Measurements from ENCODE around the gene GREM2. TPM values are rescaled to one million over a fixed set of nuclear protein-coding genes. Genes with fewer than 3 reads are reported as not detected.

GREM2 gene
- total RNA-seq, 1 experiment from 2014 or later = 0.02 TPM

DNA sequence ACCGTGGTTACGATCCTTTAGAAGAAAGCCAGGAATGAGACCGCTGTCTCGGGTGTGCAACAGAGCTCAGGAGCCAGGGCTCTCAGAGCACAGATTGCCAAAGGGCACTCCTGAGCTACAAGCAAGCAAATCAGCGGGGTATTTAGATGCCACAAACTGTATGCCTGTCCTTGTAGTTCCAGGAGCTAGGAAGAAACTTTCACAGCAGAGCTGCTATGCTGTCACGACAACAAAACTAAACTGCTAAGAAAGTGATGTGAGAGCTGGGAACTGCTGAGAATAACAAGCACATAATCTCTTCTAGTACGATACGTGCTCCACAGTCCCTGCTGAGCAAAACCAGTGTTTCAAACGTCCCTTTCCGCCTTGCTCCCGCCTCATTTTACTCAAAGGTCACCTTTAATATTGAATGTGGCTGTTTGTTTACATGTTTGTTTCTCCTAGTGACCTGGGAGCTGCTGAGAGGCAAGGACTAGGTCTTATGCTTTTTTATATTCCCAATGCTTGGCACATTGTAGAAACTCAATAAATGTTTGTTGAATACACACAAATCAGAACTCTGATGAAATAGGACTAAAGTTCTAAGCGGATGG lies 14.7 kb downstream of the GREM2 start:
- Histone ChIP-seq H3K4me1 (no peaks in the 10 kb centered on the region), H3K9me3 (replicated peaks) (no peaks in the 10 kb centered on the region), H3K27me3 (no peaks in the 10 kb centered on the region), H3K27ac (no peak overlapping the region), H3K36me3 (no peaks in the 10 kb centered on the region), H3K4me3 (no peak overlapping the region)
- DNase-seq = no peak

DNA sequence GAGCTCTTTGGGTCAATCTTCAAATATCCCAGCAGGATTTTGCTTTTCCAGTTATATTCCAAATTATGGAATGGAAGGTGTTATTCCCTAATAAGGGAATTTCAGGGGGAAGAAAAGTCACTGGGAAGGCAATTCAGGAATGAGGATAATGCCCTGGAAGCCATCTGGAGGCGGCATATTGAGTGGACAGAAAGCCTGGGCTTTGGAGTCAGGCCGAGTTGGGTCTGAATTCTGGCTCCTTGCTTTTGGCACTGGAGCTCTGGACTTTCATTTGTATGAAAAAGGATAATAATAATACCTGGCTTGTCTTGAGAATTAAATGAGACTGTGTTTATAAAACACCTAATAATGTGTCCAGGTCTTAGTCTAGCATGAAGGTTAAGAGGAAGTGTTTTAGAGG lies 16.5 kb downstream of the GREM2 start:
- Histone ChIP-seq H3K27ac (no peak overlapping the region), H3K9me3 (replicated peaks) (no peaks in the 10 kb centered on the region), H3K36me3 (no peaks in the 10 kb centered on the region), H3K27me3 (no peaks in the 10 kb centered on the region), H3K4me3 (no peak overlapping the region), H3K4me1 (no peaks in the 10 kb centered on the region)
- no peak for DNase-seq

DNA sequence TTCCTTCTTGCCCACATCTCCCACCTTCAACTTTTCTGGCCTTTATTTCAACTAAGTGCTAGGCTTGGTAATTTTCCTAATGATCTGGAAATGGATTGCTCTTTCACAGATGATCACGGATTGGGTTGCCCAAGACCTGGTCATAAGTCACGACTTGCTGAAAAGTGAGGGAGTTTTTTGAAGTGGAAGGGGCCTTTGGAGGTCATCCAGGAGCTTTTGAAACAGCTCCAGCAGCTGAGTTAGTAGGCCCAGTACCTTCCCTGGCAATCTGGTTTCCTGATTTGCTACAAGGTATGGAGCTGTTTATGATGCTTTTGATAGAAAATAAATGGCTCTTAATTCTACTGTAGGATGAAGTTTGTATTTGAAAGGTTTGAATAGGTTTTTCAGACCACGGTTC lies 20.4 kb downstream of the GREM2 start:
- H3K9me3 ChIP-seq (replicated peaks) = no peaks in the 10 kb centered on the region
- no peak overlapping the region for H3K27ac ChIP-seq
- H3K36me3 ChIP-seq = no peaks in the 10 kb centered on the region
- H3K4me3 ChIP-seq = no peak overlapping the region
- no peaks in the 10 kb centered on the region for H3K4me1 ChIP-seq
- H3K27me3 ChIP-seq = no peaks in the 10 kb centered on the region
- no peak for DNase-seq

DNA sequence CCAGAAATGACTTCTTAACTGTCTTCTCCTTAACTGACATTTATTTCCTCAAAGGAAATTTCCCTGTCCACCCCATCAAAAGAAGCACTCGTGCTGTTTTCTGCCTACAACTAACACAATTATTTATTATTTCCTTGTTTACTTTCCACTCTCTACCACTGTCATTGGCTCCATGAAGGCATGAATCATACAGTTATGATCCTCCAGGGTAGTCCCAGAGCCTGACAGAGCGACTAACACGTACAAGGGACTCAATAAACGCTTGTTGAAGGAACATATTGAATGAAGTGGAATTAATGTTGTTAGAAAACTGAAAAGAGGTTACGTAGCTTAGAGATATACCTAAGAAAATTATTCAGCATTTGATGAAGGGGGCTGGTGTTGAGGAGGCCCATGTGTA lies 20.9 kb downstream of the GREM2 start:
- no peak for DNase-seq
- H3K4me1 ChIP-seq = no peaks in the 10 kb centered on the region
- no peaks in the 10 kb centered on the region for H3K27me3 ChIP-seq
- H3K9me3 ChIP-seq (replicated peaks) = no peaks in the 10 kb centered on the region
- no peaks in the 10 kb centered on the region for H3K36me3 ChIP-seq
- H3K27ac ChIP-seq = no peak overlapping the region
- no peak overlapping the region for H3K4me3 ChIP-seq

DNA sequence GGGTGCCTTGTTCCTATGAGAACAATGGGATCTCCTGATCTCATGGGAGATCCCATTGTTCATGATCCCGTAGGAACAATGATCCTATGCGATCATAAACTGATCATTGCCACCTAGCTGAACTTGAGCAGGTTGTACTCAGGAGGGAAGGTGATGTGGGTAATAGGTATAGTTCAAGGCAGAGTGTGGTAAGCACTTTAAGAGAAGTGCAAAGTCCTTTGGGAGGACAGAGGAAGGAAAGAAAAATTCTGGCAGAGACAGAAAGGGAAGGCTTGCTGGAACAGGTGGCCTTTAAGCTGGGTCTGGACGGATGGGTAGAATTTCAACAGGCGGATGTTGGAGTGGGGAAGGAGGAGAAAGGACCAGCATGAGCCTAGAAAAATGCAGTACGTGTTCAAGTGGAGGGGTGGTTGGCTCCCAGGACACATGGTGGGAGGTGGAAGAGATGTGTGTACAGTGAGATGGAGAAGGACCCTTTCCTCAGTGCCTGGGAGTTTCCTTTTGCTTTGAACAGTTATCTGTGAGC lies 22.3 kb downstream of the GREM2 start:
- Histone ChIP-seq H3K27ac (no peak overlapping the region), H3K9me3 (replicated peaks) (no peaks in the 10 kb centered on the region), H3K4me1 (no peaks in the 10 kb centered on the region), H3K4me3 (no peak overlapping the region), H3K36me3 (no peaks in the 10 kb centered on the region), H3K27me3 (no peaks in the 10 kb centered on the region)
- peak in 1 of 2 experiments; percentile 50 for DNase-seq

DNA sequence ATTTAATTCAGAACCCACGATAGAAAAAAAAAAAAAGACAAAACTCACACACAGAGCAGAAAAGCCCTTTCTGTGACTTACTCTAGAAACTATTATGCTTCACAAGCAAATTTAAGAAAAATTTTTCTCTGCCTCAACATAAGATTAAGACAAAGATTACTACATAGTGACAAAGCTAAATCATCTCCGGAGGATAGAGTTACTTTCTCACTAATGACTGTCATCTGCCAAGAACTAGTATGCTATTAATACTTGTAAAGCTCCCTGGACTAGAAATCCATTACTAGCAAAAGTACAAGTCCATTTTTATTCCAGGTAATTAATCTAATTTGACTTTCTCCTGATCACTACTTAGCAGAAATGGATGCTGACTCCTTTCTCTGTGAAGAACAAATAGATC lies 25.9 kb downstream of the GREM2 start:
- no peaks in the 10 kb centered on the region for H3K36me3 ChIP-seq
- no peak overlapping the region for H3K27ac ChIP-seq
- DNase-seq = no peak
- H3K4me3 ChIP-seq = no peak overlapping the region
- H3K4me1 ChIP-seq = no peaks in the 10 kb centered on the region
- H3K27me3 ChIP-seq = no peaks in the 10 kb centered on the region
- no peaks in the 10 kb centered on the region for H3K9me3 ChIP-seq (replicated peaks)

DNA sequence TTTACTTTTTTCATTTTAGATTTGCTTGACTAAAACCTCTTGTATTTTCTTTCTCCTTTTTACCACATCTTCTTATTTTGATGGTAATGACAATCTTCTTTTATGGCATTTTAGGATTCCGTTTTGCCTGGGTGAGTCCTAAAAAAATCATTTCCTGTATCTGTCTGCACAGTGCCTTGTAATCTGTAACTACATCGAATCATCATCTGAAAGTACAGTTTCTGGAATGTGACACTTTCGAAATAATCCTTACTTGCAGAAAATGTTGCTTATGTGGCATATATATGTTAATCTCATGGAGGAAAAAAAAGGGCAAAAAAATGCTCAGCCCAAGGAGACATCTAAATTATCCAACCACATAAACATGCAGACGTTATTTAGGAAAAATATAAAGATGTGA lies 29.0 kb downstream of the GREM2 start:
- no peak for DNase-seq
- no peak overlapping the region for H3K27ac ChIP-seq

DNA sequence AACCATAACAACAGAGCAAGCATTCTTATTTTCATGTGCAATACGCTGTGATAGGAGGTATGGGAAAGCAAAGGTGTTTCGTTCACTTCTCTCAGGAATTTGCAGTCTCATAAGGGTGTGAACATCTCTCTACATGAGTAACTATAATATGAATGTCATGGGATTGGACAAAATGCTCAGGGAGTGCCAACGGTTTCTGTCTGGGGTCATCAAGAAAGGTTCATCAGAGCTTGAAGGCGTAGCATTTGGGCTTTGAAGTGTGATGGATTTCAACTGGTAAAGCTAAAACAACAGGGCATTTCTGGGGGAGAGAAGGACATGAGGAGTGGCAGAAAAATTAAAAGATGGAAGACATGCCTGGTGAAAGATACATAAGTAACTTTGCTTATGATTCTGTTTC lies 32.4 kb downstream of the GREM2 start:
- H3K27me3 ChIP-seq = no peaks in the 10 kb centered on the region
- no peak for DNase-seq
- peaks cover 5% of the 10 kb centered on the region; the same call in 1 of the 2 replicates for H3K4me1 ChIP-seq
- no peak overlapping the region for H3K4me3 ChIP-seq
- no peak overlapping the region for H3K27ac ChIP-seq
- H3K9me3 ChIP-seq (replicated peaks) = no peaks in the 10 kb centered on the region
- no peaks in the 10 kb centered on the region for H3K36me3 ChIP-seq

More for the DNA sequence above, 29.0 kb downstream of the GREM2 start:
- H3K36me3 ChIP-seq = no peaks in the 10 kb centered on the region
- H3K4me1 ChIP-seq = no peaks in the 10 kb centered on the region
- no peaks in the 10 kb centered on the region for H3K27me3 ChIP-seq
- no peaks in the 10 kb centered on the region for H3K9me3 ChIP-seq (replicated peaks)
- H3K4me3 ChIP-seq = no peak overlapping the region

DNA sequence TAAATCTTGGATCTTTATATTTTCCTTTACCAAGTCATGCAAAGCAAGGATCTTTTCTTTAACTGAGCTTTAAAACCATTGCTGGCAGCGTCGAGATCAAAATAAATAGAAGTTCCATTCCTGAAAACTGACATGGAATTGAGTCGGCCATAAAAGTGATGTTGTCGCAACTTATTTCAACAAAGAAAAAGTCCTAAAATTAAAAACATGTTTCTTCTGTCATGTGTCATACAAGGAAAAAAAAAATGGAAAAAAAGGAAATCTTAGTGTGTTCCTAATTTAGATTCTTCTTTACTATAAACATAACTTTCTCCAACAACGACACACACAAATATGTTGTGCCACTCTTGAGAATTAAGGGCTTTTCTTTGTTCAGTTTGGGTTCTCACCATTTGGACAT lies 34.9 kb downstream of the GREM2 start:
- no peaks in the 10 kb centered on the region for H3K27me3 ChIP-seq
- peaks cover 5% of the 10 kb centered on the region; the same call in 1 of the 2 replicates for H3K4me1 ChIP-seq
- no peak for DNase-seq
- H3K36me3 ChIP-seq = no peaks in the 10 kb centered on the region
- H3K4me3 ChIP-seq = no peak overlapping the region
- no peaks in the 10 kb centered on the region for H3K9me3 ChIP-seq (replicated peaks)
- no peak overlapping the region for H3K27ac ChIP-seq

DNA sequence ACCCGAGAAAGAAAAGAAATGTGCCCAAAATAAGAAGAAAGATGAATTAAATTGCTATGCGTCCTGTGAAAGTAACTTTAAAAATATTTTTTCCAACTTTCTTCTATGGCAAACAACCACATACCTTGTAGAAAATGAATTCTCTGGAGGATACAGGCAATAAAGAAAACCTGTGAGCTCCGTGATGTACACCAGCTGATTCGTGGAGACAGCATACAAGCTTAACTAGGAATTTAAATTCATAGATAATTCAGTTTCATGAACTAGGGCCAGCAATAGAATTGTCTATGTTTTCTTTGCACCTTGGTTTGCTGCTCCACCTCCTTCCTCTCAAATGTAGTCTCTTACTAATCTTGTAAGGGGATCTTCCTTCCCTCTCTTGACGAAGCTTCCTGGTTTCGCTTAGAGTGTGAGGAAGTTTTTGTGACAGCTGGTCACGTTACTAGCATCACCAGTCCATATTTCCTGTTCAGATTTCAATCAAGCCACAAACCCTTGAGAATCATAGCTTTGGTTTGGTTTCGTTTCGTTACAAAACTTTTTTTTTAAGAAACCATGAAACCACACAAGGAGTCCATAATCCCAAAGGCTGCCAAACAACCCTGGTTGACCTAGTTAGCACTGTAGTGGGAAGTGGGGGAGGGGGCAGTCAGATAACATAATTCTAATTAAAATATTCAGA lies 35.8 kb downstream of the GREM2 start:
- peaks cover 5% of the 10 kb centered on the region; the same call in 1 of the 2 replicates for H3K4me1 ChIP-seq
- DNase-seq = peak; percentile 40 to 80
- H3K36me3 ChIP-seq = no peaks in the 10 kb centered on the region
- peak overlapping the region; percentile 9; the same call in 1 of the 2 replicates for H3K27ac ChIP-seq
- H3K9me3 ChIP-seq (replicated peaks) = no peaks in the 10 kb centered on the region
- H3K27me3 ChIP-seq = no peaks in the 10 kb centered on the region
- H3K4me3 ChIP-seq = peak overlapping the region; percentile 38

DNA sequence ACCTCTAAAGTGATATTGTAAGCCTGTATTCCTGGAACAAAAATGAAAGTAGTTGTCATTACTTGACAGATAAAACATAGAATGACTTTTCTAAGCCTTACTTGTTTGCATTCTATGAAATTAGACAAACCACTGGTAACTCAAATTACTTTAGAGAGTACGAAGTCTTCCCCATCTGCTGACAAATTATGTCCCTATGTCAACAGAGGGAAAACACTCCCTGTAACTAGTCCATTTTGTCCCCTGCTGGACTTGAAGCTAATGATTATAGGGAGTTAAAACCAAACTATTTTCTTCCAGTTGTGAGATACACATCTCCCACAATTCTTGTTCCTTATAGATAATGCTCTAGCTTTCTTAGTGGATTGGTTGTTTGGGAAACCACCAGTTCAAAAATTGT lies 39.6 kb downstream of the GREM2 start:
- H3K27me3 ChIP-seq = no peaks in the 10 kb centered on the region

DNA sequence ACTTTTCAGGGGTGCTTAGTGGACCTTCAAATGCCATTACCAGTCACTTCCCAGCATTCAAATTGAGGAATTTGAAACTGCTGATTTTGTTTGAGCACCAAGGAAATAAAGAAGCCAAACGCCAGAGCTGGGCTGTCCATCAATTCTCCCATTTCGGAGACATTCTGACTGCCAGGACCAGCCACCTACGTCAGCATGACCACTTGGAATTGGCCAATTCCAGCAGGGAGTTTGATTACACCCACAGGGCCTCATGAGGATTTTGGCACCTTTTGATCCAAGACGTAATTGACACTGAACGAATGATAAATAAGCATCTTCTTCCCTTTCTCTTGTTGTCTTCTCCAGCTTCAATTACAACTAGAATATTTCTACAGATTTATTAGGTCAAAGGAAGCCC lies 40.2 kb downstream of the GREM2 start:
- Histone ChIP-seq H3K4me1 (peaks cover 2% of the 10 kb centered on the region; the same call in 1 of the 2 replicates), H3K36me3 (no peaks in the 10 kb centered on the region), H3K9me3 (replicated peaks) (no peaks in the 10 kb centered on the region), H3K27ac (no peak overlapping the region), H3K27me3 (no peaks in the 10 kb centered on the region), H3K4me3 (no peak overlapping the region)
- no peak for DNase-seq

More for the DNA sequence above, 39.6 kb downstream of the GREM2 start:
- Histone ChIP-seq H3K27ac (no peak overlapping the region), H3K9me3 (replicated peaks) (no peaks in the 10 kb centered on the region), H3K4me1 (peaks cover 5% of the 10 kb centered on the region; the same call in 1 of the 2 replicates), H3K4me3 (no peak overlapping the region), H3K36me3 (no peaks in the 10 kb centered on the region)
- DNase-seq = no peak

DNA sequence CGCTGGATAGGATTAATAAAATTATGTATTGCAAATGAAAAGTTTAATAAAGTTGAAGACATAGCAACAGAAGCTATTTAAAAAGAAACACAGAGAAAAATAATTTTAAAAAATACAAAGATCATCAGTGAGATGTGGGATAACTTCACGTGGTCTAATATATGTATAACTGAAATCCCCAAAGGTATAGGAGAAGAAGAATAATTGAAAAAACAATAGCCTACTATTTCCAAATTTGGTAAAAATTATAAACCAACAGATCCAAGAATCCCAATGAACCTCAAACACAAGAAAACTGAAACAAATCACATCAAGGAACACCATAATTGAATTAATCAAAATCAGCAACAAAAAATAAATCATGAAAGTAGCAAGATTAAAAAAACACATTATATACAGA lies 44.9 kb downstream of the GREM2 start:
- H3K36me3 ChIP-seq = no peaks in the 10 kb centered on the region
- H3K4me3 ChIP-seq = no peak overlapping the region
- H3K9me3 ChIP-seq (replicated peaks) = no peaks in the 10 kb centered on the region
- DNase-seq = no peak
- H3K4me1 ChIP-seq = peaks cover 3% of the 10 kb centered on the region
- no peak overlapping the region for H3K27ac ChIP-seq
- H3K27me3 ChIP-seq = no peaks in the 10 kb centered on the region

DNA sequence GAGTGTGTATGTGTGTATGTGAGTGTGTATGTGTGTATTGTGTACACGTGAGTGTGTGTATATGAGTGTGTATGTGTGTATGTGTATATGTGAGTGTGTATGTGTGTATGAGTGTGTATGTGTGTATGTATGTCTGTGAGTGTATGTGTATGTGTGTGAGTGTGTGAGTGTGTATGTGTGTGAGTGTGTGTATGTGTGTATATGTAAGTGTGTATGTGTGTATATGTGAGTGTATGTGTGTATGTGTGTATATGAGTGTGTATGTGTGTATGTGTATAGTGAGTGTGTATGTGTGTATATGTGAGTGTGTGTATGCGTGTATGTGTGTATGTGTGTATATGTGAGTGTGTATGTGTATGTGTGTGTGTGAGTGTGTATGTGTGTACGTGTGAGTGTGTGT lies 49.2 kb downstream of the GREM2 start:
- H3K4me3 ChIP-seq = no peak overlapping the region
- DNase-seq = no peak
- no peak overlapping the region for H3K27ac ChIP-seq
- no peaks in the 10 kb centered on the region for H3K27me3 ChIP-seq
- H3K4me1 ChIP-seq = peaks cover 4% of the 10 kb centered on the region
- no peaks in the 10 kb centered on the region for H3K9me3 ChIP-seq (replicated peaks)
- no peaks in the 10 kb centered on the region for H3K36me3 ChIP-seq

DNA sequence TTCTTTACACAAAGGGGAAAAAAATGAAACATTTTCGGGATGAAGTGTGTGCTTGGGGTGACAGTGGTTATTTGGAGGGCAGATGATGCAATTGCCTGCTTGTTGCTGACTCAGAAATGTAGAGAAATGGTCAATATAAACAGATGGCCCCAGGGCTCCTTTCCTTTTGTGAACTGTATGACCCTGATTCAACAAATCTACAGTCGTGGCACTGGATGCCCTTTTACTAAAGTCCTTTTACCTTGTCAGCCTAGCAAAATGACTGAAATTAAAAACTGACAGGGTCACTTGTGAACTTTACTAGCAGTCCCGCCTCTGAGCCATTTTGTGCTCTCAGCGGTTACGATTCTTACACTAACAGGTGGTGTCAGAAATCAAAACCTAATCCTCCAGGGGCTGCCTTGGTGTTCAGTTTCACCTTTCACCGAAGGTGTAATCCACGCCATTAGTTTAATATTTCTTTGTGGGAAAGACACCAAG lies 49.8 kb downstream of the GREM2 start:
- H3K27me3 ChIP-seq = no peaks in the 10 kb centered on the region
- peak; percentile 11 to 56 for DNase-seq

More for the DNA sequence above, 49.8 kb downstream of the GREM2 start:
- Histone ChIP-seq H3K36me3 (no peaks in the 10 kb centered on the region), H3K4me1 (peaks cover 4% of the 10 kb centered on the region), H3K27ac (0 out of 2 replicates have a peak overlapping the region, but pooled peaks have one; percentile 5), H3K9me3 (replicated peaks) (no peaks in the 10 kb centered on the region), H3K4me3 (peak overlapping the region; percentile 19; the same call in 1 of the 2 replicates)

Measured in SJCRH30 (cell line).